HG02981 (cell line): ENCODE measurements around the gene VAV2.

Source experiments
- ATAC-seq: cut with Tn5 transposase; IDR thresholded peaks from one replicate; pipeline ENCODE4 v1.9.1; 2021; ENCODE audit warnings: mild to moderate bottlenecking, moderate library complexity; ENCODE audit not compliant: unreplicated experiment

VAV2 gene, protein sequence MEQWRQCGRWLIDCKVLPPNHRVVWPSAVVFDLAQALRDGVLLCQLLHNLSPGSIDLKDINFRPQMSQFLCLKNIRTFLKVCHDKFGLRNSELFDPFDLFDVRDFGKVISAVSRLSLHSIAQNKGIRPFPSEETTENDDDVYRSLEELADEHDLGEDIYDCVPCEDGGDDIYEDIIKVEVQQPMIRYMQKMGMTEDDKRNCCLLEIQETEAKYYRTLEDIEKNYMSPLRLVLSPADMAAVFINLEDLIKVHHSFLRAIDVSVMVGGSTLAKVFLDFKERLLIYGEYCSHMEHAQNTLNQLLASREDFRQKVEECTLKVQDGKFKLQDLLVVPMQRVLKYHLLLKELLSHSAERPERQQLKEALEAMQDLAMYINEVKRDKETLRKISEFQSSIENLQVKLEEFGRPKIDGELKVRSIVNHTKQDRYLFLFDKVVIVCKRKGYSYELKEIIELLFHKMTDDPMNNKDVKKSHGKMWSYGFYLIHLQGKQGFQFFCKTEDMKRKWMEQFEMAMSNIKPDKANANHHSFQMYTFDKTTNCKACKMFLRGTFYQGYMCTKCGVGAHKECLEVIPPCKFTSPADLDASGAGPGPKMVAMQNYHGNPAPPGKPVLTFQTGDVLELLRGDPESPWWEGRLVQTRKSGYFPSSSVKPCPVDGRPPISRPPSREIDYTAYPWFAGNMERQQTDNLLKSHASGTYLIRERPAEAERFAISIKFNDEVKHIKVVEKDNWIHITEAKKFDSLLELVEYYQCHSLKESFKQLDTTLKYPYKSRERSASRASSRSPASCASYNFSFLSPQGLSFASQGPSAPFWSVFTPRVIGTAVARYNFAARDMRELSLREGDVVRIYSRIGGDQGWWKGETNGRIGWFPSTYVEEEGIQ

DNA sequence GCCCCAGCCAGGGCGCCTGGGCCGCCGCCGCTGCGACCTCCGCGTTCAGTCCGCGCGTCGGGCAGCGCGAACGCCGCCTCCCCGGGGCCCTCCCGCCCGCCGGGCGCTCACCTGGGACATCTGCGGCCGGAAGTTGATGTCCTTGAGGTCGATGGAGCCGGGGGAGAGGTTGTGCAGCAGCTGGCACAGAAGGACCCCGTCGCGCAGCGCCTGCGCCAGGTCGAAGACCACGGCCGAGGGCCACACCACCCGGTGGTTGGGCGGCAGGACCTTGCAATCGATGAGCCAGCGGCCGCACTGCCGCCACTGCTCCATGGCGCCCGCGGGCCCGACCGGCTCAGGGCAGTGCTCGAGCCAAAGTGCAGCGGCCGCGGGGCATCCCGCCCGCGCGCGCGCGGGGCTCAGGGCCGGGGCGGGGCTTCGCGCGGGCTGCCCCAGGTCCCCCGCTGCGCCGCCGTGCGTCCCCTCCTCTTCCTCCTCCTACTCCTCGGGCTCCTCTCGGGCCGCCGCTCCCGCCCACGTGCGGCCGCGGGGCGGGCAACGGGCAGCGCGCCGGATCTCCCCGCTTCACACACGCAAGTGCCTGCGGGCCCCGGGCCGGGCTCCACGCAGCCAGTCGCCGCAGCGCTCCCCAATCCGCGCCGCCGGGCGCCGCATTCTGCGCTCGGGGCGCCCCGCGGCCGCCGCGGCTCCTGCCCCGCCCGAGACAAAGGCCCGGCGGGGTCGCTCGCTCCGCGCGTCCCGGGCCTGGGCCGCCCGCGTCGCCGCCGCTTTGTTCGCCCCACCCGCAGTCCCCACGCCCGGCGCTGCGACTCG, at the start of gene VAV2:
TSS of gene VAV2 (minus strand) at position 361 of the 816 bp plus-strand sequence. CDS start at position 315, 46 bp downstream.
- ATAC-seq = peak; percentile 46

DNA sequence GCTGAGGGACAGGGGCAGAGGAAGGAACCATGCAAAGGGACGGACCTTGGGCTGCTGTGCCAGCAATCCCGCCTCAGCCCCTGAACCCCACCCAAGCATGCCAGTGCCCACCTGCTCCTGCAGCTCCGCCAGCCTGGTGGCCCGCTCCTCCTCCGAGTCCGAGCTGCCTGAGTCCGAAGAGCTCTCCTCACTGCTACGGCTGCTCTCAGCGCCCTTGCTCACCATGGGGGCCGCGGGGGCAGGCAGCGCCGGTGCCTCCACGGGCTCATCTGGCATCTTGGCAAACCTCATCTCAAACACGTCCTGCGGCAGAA, 49.5 kb upstream of the VAV2 start:
- ATAC-seq = no peak

DNA sequence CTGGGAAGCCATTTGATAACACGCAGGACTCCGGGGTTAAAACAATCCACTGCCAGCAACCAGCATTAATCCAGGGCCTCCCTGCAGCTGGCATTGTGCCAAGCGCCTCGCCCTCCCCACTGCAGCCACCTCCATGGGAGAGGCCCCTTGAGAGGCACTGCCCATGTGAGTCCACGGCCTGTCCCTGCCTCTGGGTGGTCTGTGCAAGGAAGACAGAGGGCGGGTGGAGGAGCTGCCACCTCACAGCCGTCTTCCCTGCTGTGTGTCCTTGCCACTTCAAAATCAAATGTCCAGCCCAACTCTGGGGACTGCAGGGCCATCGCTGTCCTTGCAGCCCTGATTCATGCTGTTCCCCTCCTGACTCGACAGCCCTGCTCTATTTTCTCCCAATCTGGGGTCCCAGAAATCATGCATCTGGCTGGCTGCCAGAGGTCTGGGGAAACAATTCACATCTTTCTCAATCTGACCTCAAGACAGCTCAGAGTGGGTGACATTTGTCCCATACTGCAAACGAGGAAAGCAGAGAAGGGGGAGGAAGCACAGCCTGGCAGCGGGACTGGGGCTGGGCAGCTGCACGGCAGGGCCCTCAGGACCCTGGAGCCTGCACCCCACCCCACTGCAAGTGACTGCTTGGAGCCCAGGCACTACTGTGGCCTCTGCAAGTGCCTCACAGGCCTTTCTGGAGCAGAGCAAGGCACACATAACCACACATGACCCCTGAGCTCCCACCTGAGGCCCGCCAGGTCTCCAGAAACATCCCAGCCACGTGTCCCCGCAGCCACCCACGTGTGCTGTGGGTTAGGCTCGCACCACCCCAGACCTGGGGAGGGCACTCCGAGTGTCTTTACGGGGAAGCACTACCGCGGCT, 48.9 kb upstream of the VAV2 start:
- no peak for ATAC-seq

DNA sequence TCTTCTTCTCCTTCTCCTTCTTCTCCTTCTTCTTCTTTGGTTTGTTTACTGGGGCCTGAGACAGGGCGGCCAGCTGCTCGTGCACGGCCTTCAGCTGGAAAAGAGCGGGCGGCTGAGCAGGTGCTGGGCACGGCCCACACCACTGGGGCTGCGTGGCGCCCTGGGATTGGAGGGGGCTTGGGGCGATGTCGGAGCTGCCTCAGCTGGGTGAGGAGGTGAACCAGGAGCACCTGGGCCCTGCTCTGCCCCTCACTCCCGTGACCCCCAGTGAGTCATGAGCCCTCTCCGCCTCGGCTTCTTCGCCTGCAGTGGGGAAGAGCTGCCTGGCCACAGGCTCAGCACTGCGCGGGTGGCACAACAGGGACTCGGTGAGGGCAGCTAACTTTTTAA, 48.0 kb upstream of the VAV2 start:
- no peak for ATAC-seq

DNA sequence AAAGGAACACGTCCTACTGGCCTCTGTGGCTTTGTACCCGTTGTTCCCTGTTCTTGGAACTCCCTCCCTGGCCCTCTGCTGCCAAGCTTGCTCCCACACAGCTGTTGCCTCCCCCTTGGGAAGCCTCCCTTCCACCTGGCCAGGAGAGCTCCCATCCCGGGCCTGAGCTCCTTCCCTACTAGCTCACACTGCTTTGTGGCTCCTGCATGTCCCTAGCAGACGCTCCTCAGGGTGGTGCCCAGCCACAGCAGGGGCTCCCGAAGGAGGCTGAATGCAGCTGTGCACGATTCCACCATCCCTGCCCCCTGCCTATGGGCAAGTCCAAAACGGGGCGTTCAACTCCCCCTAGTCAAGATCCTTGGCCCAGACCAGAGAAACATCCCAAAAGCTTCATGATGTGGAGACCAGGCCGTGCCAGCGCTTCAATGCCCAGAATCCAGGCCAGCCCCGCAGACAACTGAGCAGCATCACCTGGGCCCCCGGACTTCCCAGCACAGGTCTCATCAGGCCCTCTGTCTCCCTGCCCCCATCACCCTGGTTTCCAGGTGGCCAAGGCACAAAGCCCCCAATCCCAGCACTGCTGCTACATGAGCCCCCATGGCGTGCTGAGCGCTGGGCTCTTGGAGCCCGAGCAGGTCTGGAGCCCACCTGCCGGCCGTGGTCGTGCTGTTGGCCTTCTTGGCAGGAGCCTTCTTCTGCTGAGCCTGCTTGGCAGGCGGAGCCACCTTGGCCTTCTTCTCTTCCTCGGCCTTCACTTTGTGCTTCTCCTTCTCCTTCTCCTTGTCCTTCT, 47.5 kb upstream of the VAV2 start:
- no peak for ATAC-seq

DNA sequence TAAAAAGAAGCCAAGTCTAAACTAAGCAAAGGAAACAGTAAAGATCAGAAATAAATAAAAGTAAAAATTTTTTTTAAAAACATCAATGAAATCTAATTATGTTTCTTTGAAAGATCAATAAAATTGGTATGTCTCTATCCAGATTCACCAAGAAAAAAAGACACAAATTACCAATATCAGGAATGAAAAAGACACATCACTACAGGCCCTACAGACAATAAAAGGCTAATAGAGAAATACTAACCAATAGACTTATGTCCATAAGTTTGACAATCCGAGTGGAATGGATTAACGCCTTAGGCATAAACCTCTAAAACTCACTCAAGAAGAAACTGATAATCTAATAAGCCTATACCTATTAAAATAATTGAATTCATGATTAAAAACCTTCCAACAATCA, 45.5 kb upstream of the VAV2 start:
- no peak for ATAC-seq

DNA sequence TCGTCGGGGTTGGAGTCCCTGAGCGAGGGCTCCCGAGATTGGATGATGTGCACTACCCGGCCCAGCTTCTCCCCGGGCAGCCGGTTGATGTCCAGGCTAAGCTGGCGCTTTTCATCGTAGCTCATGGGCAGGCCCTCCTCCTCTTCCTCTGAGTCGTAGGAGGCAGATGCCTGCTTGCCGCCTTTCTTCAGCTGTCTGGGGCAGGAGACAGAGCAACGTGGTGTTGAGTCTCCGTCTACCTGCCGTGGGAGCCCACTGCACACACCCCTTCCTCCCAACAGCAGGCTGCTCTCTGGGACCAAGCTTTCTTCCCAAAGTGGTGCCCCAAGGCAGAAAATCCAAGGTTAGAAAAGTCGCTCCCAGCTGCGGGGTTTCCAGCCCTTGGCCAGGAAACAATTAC, 44.0 kb upstream of the VAV2 start:
- ATAC-seq = no peak

DNA sequence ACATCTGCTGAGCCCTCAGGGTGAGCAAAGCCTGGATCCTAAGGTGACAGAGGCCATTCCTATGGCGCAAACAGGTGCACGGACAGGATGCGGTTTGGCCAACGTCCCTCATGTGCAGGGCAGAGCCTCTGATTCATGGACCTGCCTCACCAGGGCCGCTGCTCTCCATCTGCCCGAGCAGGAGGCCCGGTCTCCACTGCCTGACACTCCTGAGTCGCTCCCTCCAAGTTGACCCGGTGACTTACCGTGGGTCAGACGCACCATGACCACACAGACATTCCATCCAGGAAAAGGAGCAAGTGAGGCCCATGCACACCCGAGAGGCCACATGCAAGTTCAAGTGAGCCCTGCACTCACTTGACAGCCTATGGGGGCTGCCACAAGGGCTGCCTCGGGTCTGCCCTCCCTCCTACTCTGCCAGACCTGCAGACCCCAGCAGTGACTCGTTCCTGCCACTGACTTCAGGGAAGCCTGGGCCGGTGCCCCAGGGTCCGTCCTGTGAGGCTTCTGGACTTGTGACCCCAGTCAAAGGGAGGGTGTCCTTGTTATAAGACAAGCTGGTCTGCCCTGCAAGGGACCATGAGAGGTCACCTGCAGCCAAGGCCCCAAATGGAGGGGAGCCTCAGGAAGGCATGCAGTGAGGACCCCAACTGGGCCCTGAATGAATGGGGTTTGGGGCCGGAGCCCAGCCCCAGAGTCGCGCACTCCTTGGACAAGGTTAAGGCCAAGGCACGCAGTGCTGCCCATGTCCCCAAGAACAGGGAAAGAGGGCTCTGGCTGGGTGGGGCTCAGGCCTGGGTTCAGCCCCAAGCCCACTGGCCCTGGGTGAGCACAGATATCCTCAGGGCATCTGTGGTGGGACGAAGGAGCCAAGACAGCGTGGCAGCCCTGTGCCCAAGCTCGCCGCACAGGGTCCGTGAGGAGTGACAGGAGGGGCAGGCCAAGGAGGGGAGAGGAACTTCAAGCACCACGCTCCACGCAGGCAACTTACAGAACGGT, 43.2 kb upstream of the VAV2 start:
- ATAC-seq = no peak

DNA sequence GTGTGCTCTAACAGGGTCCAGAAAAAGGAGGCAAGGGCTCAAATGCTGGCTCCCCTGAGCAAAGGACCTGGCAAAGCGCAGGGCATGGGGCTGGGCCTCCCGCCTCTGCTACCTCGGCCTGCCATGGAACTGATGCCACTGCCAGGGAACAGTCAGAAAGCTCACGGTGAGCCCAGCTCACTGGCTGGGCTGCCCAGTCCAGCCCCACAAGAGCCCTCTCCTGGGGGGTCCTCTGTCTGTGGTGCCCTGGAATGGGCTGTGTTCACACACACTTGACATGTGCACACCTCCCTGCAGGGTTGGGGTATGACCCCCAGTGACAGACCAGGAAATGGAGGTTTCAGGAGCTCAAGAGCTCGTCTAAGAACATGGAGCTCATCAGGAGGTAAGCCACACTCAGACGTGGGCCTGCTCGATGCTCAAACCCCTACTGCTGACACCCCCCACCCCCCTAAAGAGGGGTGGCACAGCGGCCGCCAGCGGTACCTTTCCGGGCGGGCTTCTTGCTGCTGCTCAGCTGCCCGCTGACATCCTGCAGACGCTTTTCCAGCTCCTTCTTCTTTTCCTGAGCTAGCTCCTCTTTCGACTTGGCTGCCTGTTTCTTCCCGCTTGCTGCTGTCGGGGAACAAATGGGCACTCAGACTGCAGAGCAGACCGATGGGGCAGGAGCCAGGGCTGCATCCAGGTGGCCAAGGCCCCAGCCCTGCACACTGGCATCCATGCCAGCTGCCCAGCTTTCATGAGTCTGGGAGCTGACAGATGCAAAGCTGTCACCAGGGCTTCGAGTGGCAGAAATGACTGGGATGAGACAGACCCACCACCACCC, 42.3 kb upstream of the VAV2 start:
- no peak for ATAC-seq

DNA sequence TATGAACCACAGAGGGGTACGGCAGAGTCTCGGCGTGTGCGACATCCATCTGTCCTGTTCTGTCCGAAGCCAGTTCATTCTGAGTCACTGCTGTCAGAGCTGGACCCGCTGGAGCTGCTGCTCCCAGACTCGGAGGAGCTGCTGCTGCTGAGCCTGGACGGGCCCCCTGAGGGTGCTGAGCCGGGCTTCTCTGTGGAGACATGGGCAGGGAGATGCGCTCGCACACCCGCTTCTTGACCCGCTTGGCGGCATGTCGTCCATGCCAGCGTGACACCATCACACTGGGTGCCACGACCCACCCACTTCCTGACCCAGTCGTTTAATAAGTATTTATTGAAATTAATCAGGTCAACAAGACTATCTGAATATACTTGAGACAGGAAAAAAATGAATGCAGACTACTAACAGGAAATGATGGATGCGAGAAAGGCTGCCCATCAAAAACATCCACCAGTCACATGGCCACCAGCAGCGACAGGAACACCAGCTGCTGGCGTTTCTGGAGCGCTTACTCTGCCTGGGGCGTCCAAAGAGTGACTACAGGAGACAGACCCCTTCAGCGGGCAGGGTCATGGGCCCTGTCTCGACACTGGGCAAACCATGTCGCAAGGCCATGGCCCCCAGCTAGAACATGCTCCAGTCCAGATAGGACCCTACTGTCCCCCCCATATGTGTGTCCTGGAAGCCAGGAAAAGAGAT, 41.5 kb upstream of the VAV2 start:
- no peak for ATAC-seq

DNA sequence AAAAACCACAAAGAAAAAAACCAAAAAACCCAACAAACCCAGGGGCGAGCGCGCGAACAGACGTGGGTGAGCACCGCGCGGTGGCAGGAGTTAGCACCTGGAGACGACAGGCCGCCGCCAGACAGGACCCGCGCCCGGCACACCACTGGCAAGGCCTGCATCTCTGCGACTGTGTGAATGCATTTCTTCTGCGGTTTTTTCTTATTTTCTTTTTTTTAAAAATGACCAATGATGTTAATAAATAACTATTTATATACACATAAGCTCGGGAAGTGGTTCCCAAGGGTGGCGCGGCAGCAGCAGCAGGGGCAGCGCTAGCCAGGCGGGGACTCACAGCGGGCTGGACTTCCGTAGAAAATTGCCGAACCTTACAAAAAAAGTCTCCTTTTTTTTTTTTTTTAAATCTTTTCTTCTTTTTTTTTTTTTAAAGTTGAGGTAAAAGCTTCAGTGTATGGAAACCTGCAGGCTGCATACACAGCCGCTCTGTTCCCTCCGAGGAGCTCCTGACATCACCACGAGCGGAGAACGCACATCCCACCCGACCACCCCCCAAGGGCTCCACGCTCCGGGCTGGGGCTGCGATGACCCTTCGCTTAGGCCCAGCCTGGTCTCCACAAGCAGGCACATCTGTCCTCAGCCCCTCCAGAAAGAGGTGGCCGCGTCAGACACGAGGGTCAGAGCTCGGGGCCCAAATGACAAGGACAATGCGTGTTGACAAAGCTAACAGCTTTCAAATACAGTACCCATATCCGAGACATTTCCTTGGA, 40.5 kb upstream of the VAV2 start:
- no peak for ATAC-seq

DNA sequence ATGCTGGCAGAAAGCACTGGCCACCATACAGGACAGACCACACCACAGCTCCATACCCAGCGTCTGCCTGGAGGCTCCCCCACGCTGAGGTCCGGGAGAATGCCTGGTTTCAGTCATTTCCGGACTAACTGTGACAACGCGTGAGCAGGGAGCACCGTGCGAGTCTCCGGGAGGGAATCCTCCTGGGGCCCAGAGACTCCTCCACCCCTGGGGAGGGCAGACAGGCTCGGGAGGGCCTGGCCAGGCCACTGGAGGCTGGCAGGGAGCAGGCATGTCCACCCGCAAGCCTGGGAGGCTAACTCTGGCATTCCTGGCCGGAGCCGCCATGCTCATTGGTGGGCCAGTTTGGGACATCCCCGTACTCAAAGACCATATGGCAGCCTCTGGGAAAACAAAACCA, 39.7 kb upstream of the VAV2 start:
- no peak for ATAC-seq

DNA sequence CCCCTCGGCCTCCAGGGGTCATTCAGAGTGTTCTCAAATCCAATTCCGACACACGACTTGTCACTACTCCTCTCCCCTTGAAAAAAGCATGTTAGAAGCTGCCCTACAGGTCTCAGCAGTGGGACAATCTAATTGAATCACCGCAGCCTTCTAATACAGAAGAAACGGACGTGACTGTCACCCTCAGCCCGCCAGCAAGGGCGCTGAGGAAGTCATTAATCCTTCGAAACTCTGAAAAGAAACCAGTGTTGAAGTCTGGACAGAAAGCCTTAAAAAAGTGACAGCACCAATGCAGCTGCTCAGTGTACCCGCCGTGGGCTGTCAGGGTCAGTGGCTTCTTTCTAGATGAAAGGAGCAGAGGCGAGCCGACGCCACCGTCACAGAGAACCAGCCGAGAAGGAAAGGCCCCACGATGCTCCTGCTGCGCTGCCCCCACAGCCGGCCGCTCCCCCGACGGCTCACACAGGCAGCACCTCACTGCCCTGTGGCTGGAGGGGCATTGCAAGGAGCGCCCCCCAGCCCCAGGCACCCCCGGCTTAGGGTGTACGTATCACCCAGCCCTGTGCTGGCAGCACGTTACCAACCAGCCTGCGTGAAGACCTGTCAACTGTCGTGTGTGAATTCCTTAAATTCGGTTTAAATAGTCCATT, 38.8 kb upstream of the VAV2 start:
- no peak for ATAC-seq

DNA sequence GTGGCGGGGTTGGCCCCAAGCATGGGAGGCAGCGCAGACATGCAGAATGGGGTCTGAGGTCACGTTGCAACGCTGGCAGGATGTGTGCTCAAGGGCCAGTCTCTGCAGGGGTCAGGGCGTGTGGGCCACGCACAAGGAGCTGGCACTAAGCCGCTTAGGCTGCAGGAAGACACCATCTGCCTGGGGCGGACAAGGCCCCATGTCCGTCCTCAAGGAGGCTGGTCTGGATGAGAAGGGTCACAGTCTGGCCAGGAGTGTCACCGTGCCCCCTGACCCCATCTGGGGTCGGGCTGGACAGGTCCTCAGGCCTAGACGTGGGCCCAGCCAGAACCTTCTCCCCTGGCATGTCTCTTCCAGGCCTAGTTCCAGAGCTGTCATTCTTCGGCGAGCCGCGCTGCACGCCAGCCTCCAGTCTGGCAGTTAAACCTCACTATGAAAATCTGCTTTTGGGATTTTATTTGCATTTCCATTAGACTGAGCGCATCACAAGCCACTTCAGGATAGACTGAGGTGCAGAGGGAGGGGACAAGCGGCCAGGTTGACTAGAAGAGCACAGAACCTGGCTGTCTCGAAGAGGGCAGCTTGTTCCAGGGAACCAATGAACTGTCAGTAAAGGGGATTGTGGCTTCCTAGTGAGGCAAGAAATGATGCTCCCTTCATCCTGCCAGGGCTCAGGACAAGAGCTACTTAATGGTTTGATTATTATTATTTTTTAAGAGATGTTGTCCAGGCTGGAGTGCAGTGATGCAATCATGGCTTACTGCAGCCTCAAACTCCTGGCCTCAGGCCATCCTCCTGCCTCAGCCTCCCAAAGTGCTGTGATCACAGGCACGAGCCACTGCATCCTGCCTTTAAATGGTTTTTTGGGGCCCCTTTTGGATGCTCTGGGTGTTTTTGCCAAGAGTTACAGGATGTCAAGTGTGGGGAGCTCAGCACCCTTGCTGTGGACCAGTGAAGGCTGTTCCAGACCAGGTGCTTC, 37.4 kb upstream of the VAV2 start:
- no peak for ATAC-seq
